HepG2 (cell line): ENCODE data around the gene EPB41. TPM values are rescaled to one million over a fixed set of nuclear protein-coding genes. Genes with fewer than 3 reads are reported as not detected.

Experiments used
- ESRRA ChIP-seq: sonication (generic); formaldehyde crosslinking; IDR thresholded peaks from 2 replicates; pipeline ENCODE4 v1.5.1; 2020; ENCODE audit warnings: mild to moderate bottlenecking, low read depth, missing genetic modification reagents
- FOXC1 ChIP-seq: sonication (generic); formaldehyde crosslinking; IDR thresholded peaks from 2 replicates; pipeline ENCODE4 v1.8.0; 2022; ENCODE audit warnings: mild to moderate bottlenecking, missing genetic modification reagents, borderline replicate concordance
- PAF1 ChIP-seq: IDR thresholded peaks from 2 replicates; pipeline ENCODE4 v1.6.1; 2016; ENCODE audit warnings: missing genetic modification reagents, missing compliant biosample characterization
- PITX1 ChIP-seq: sonication (generic); formaldehyde crosslinking; IDR thresholded peaks from 2 replicates; pipeline ENCODE4 v1.5.1; 2020; ENCODE audit warnings: mild to moderate bottlenecking, missing genetic modification reagents
- ZBTB2 ChIP-seq: sonication (generic); formaldehyde crosslinking; IDR thresholded peaks from 2 replicates; pipeline ENCODE4 v1.8.0; 2022; ENCODE audit warnings: low read depth, missing genetic modification reagents
- ZNF260 ChIP-seq: sonication (generic); formaldehyde crosslinking; IDR thresholded peaks from 2 replicates; pipeline ENCODE4 v1.4.0; 2020; ENCODE audit warnings: missing genetic modification reagents, low read depth, mild to moderate bottlenecking, borderline replicate concordance
- ZSCAN31 ChIP-seq: sonication (generic); formaldehyde crosslinking; IDR thresholded peaks from 2 replicates; pipeline ENCODE4 v1.5.0; 2020; ENCODE audit warnings: low read depth, mild to moderate bottlenecking, missing genetic modification reagents
- polyA plus RNA-seq, 8 experiments: library from polyadenylated mRNA; depleted of rRNA in 3 of 8; stranded (reverse) in 7 of 8; unstranded in 1 of 8; fragments of >200 nt; fragmentation: Illumina TruSeq in 4 of 8; extraction: Trizol in 4 of 8; gene quantifications; 2 replicates each; pipeline versions ENCODE4 v1.2.1 to v1.2.3, GENCODE V29; 2011 to 2016; ENCODE audit warnings: low read depth in 4 of 8, missing spikeins in 1 of 8, mixed read lengths in 1 of 8; ENCODE audit not compliant: insufficient read depth in 1 of 8
- small RNA-seq, 3 experiments: library from RNA; depleted of rRNA; stranded (forward); fragments of <200 nt; gene quantifications; one replicate each; pipeline ENCODE3, GENCODE V24; 2012; ENCODE audit warnings: low read depth in 2 of 3, low replicate concordance in 1 of 3; ENCODE audit not compliant: insufficient read length in 3 of 3, insufficient read depth in 2 of 3
- total RNA-seq, 5 experiments: library from RNA; depleted of rRNA; stranded (reverse); fragments of >200 nt; fragmentation: Illumina TruSeq; extraction: Trizol; gene quantifications; 2 replicates each; pipeline ENCODE4 v1.2.3, GENCODE V29; 2016; ENCODE audit warnings: low read depth in 1 of 5

The EPB41 gene
- total and polyA plus RNA-seq, 2 of the 13 experiments (the other 11 are each of a cell fraction or from before 2014, with no cell fraction given), result 34.5 to 46.7 TPM

DNA sequence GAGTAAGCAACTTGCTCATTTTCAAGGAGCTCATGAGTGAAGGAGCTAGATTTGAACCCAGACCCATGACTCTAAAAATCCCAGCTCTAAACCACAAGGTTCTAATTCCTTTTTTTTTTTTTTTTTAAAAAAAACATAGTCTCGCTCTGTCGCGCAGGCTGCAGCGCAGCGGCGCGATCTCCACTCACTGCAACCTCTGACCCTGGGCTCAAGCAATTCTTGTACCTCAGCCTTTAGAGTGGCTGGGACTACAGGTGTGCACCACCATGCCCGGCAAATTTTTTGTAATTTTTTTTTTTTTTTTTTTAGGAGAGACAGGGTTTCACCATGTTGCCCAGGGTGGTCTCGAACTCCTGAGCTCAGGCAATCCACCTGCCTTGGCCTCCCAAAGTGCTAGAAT is 253.5 kb downstream of the EPB41 start (continued):
- no peak for TF ChIP-seq ZBTB2 (CRISPR knock-in tag)
- no peak for TF ChIP-seq PAF1 (CRISPR knock-in tag)
- no peak for TF ChIP-seq ZNF260 (CRISPR knock-in tag)
- no peak for TF ChIP-seq FOXC1 (CRISPR knock-in tag)
- TF ChIP-seq ZSCAN31, result no peak
- no peak for TF ChIP-seq ESRRA (CRISPR knock-in tag)
- no peak for TF ChIP-seq PITX1 (CRISPR knock-in tag)

Small RNA genes within 50 kb of the gene (small RNA-seq; reads per million reads assigned to genes)
- gene RF00017 (0 reads per million in 3 experiments), gene RF00019 (0 reads per million in 3 experiments)

Other genes starting within 250 kb of the EPB41 start
- gene GMEB1, start 245.8 kb upstream of the EPB41 start, total RNA-seq (2016; rRNA removed; fragmentation: Illumina TruSeq; extraction: Trizol), result 6.0 and 7.4 TPM in 2 replicates
- 2.4 and 3.0 TPM in 2 replicates for gene GMEB1, start 245.8 kb upstream of the EPB41 start, polyA plus RNA-seq (2011; rRNA removed)
- gene YTHDF2, start 177.6 kb upstream of the EPB41 start, total RNA-seq (2016; rRNA removed; fragmentation: Illumina TruSeq; extraction: Trizol), result 59.6 and 84.7 TPM in 2 replicates
- 48.4 and 57.5 TPM in 2 replicates for gene YTHDF2, start 177.6 kb upstream of the EPB41 start, polyA plus RNA-seq (2011; rRNA removed)
- 0.02 TPM in 1 of 2 replicates, not detected in the other for gene OPRD1, start 102.4 kb upstream of the EPB41 start, total RNA-seq (2016; rRNA removed; fragmentation: Illumina TruSeq; extraction: Trizol)
- gene OPRD1, start 102.4 kb upstream of the EPB41 start, polyA plus RNA-seq (2011; rRNA removed), result 0.01 and 0.03 TPM in 2 replicates
- gene TMEM200B, start 209.3 kb downstream of the EPB41 start, total RNA-seq (2016; rRNA removed; fragmentation: Illumina TruSeq; extraction: Trizol), result 0.72 and 1.1 TPM in 2 replicates
- gene TMEM200B, start 209.3 kb downstream of the EPB41 start, polyA plus RNA-seq (2011; rRNA removed), result 1.1 and 1.4 TPM in 2 replicates